Liver (tissue), 9 donors: ENCODE data around the gene ETS1. TPM values are rescaled to one million over a fixed set of nuclear protein-coding genes. Genes with fewer than 3 reads are reported as not detected.

Experiments used
- DNase-seq: peaks from one replicate; pipeline ENCODE4 v3.0.0-alpha.2; 2017; ENCODE audit warnings: low spot score
- H3K27ac ChIP-seq, 2 donors: one replicate each; pipeline ENCODE4 v1.7.0; 2013; ENCODE audit warnings: inconsistent platforms in 2 of 2, low read length in 2 of 2, control low read depth in 1 of 2, low read depth in 1 of 2, mild to moderate bottlenecking in 1 of 2
- H3K27me3 ChIP-seq, 4 donors: one replicate each; pipeline versions ENCODE4 v1.6.1 to v1.7.0; 2013; ENCODE audit warnings: low read length in 3 of 4, inconsistent platforms in 1 of 4, mild to moderate bottlenecking in 1 of 4, moderate library complexity in 1 of 4; ENCODE audit not compliant: control insufficient read depth in 4 of 4, insufficient read depth in 4 of 4
- H3K36me3 ChIP-seq, 4 donors: one replicate each; pipeline versions ENCODE4 v1.6.1 to v1.7.0; 2013; ENCODE audit warnings: low read length in 3 of 4, mild to moderate bottlenecking in 3 of 4, low read depth in 1 of 4, moderate library complexity in 1 of 4; ENCODE audit not compliant: control insufficient read depth in 4 of 4, insufficient read depth in 3 of 4
- H3K4me1 ChIP-seq, 4 donors: one replicate each; pipeline versions ENCODE4 v1.6.1 to v1.7.0; 2013; ENCODE audit warnings: low read length in 3 of 4, mild to moderate bottlenecking in 3 of 4, moderate library complexity in 1 of 4; ENCODE audit not compliant: control insufficient read depth in 4 of 4, insufficient read depth in 4 of 4
- H3K4me3 ChIP-seq, 3 donors: one replicate each; pipeline versions ENCODE4 v1.6.1 to v1.7.0; 2013; ENCODE audit warnings: low read length in 3 of 3, control low read depth in 1 of 3, low read depth in 1 of 3, mild to moderate bottlenecking in 1 of 3
- H3K9ac ChIP-seq, 2 donors: one replicate each; pipeline ENCODE4 v1.7.0; 2013; ENCODE audit warnings: low read length in 2 of 2, mild to moderate bottlenecking in 2 of 2, moderate library complexity in 2 of 2, control low read depth in 1 of 2, low read depth in 1 of 2
- H3K9me3 ChIP-seq, 4 donors: one replicate each; pipeline versions ENCODE4 v1.6.1 to v1.7.0; 2013; ENCODE audit warnings: low read length in 3 of 4; ENCODE audit not compliant: control insufficient read depth in 4 of 4
- ATF3 ChIP-seq: IDR thresholded peaks from 2 replicates; pipeline ENCODE4 v1.6.1; 2016; ENCODE audit warnings: antibody characterized with exemption
- CTCF ChIP-seq: fragments of 150-350 bp; IDR thresholded peaks from 2 replicates; pipeline ENCODE4 v1.5.1; 2017; ENCODE audit warnings: improper control_type of control experiment, low read depth, low read length; ENCODE audit not compliant: missing input control
- EGR1 ChIP-seq, 2 donors: IDR thresholded peaks; 2 replicates each; pipeline ENCODE4 v1.6.1; 2016 to 2018; ENCODE audit warnings: antibody characterized with exemption in 2 of 2, low read depth in 2 of 2
- FOXA1 ChIP-seq: IDR thresholded peaks from 2 replicates; pipeline ENCODE4 v1.6.1; 2016; ENCODE audit warnings: antibody characterized with exemption
- FOXA2 ChIP-seq: IDR thresholded peaks from 2 replicates; pipeline ENCODE4 v1.6.1; 2016; ENCODE audit warnings: antibody characterized with exemption
- GABPA ChIP-seq, 2 donors: IDR thresholded peaks in 1 of 2; conservative IDR thresholded peaks in 1 of 2; 2 replicates each; pipeline ENCODE4 v1.6.1; 2016; ENCODE audit warnings: antibody characterized with exemption in 2 of 2, mild to moderate bottlenecking in 1 of 2, moderate library complexity in 1 of 2
- HNF4A ChIP-seq, 2 donors: conservative IDR thresholded peaks; 2 replicates each; pipeline ENCODE4 v1.6.1; 2016; ENCODE audit warnings: antibody characterized with exemption in 2 of 2, mild to moderate bottlenecking in 2 of 2
- HNF4G ChIP-seq: IDR thresholded peaks from 2 replicates; pipeline ENCODE4 v1.6.1; 2016; ENCODE audit warnings: antibody characterized with exemption
- JUND ChIP-seq, 2 donors: IDR thresholded peaks; 2 replicates each; pipeline ENCODE4 v1.6.1; 2016; ENCODE audit warnings: antibody characterized with exemption in 2 of 2
- MAX ChIP-seq: IDR thresholded peaks from 2 replicates; pipeline ENCODE4 v1.6.1; 2016; ENCODE audit warnings: antibody characterized with exemption
- NR2F2 ChIP-seq: IDR thresholded peaks from 2 replicates; pipeline ENCODE4 v1.6.1; 2016; ENCODE audit warnings: antibody characterized with exemption
- RAD21 ChIP-seq, 2 donors: IDR thresholded peaks; 2 replicates each; pipeline ENCODE4 v1.6.1; 2016; ENCODE audit warnings: antibody characterized with exemption in 2 of 2, mild to moderate bottlenecking in 2 of 2
- REST ChIP-seq: IDR thresholded peaks from 2 replicates; pipeline ENCODE4 v1.6.1; 2016; ENCODE audit warnings: antibody characterized with exemption, mild to moderate bottlenecking
- RXRA ChIP-seq, 2 donors: IDR thresholded peaks; 2 replicates each; pipeline ENCODE4 v1.6.1; 2017 to 2018; ENCODE audit warnings: antibody characterized with exemption in 2 of 2, mild to moderate bottlenecking in 1 of 2
- SP1 ChIP-seq: IDR thresholded peaks from 2 replicates; pipeline ENCODE4 v1.6.1; 2018; ENCODE audit warnings: antibody characterized with exemption, mild to moderate bottlenecking
- TAF1 ChIP-seq: conservative IDR thresholded peaks from 2 replicates; pipeline ENCODE4 v1.6.1; 2016; ENCODE audit warnings: antibody characterized with exemption, mild to moderate bottlenecking
- YY1 ChIP-seq: IDR thresholded peaks from 2 replicates; pipeline ENCODE4 v1.6.1; 2016; ENCODE audit warnings: antibody characterized with exemption, mild to moderate bottlenecking
- ZBTB33 ChIP-seq: IDR thresholded peaks from 2 replicates; pipeline ENCODE4 v1.6.1; 2016; ENCODE audit warnings: antibody characterized with exemption
- WGBS: extraction: QIAGEN DNeasy Blood & Tissue Kit; methylation state at CpG from one replicate; pipeline ENCODE4 v1.1.7; 2013; 5-methylcytosine and 5-hydroxymethylcytosine counted together
- polyA plus RNA-seq, 2 donors: library from polyadenylated mRNA; stranded (reverse) in 1 of 2; unstranded in 1 of 2; fragments of 200-250 nt in 1 of 2; fragments of >200 nt in 1 of 2; fragmentation: Nextera tagmentation in 1 of 2; extraction: Ambion mirVana in 1 of 2; gene quantifications; one replicate each; pipeline versions ENCODE4 v1.2.1 to v1.2.3, GENCODE V29; 2013 to 2015
- total RNA-seq, 2 donors: library from RNA; depleted of rRNA; stranded (reverse); fragments of >200 nt; gene quantifications; one replicate each; pipeline ENCODE4 v1.2.3, GENCODE V29; 2014
- donor health status: healthy.
- donor health status: healthy.
- donor health status: healthy.
- donor health status: healthy.
- donor health status: healthy.

Gene ETS1
- total and polyA plus RNA-seq, 4 donors: 4.8 to 30.0 (median 20.3) TPM

- Histone ChIP-seq H3K9ac (no peak overlapping the region), H3K27me3 (no peaks in the 10 kb centered on the region), H3K27ac (no peak overlapping the region), H3K4me1 (no peaks in the 10 kb centered on the region), H3K9me3 (no peaks in the 10 kb centered on the region), H3K36me3 (no peaks in the 10 kb centered on the region), H3K4me3 (no peak overlapping the region)
- 75% methylated on average over 5 of the region's 5 CpGs for WGBS
- TF ChIP-seq MAX: no peak
- no peak for TF ChIP-seq NR2F2
- no peak for TF ChIP-seq FOXA2
- peak in 1 of 2 donors; percentile 6 for TF ChIP-seq RXRA (IDR thresholded peaks at IDR 0.05)
- TF ChIP-seq JUND (IDR thresholded peaks at IDR 0.05): no peak
- TF ChIP-seq RAD21 (IDR thresholded peaks at IDR 0.05): peak; percentile 4 to 9
- no peak for DNase-seq
Observed at GRCh38 chr11:128417607-128418324, 169.6 kb downstream of the ETS1 start.

- Histone ChIP-seq H3K9me3 (no peaks in the 10 kb centered on the region), H3K27ac (no peak overlapping the region), H3K9ac (no peak overlapping the region), H3K4me3 (no peak overlapping the region), H3K4me1 (no peaks in the 10 kb centered on the region), H3K27me3 (no peaks in the 10 kb centered on the region), H3K36me3 (no peaks in the 10 kb centered on the region)
- no peak for DNase-seq
- TF ChIP-seq NR2F2: no peak
- no peak for TF ChIP-seq GABPA (IDR thresholded peaks at IDR 0.05 in 1 of 2, conservative IDR thresholded peaks at IDR 0.05 in 1 of 2)
- no peak for TF ChIP-seq FOXA2
- no peak for TF ChIP-seq EGR1 (IDR thresholded peaks at IDR 0.05; ENCODE audit: low read depth in 2 of 2)
- TF ChIP-seq TAF1: no peak
- TF ChIP-seq HNF4A (conservative IDR thresholded peaks at IDR 0.05): no peak
- no peak for TF ChIP-seq FOXA1
- no peak for TF ChIP-seq ZBTB33
- TF ChIP-seq SP1: no peak
- TF ChIP-seq HNF4G: no peak
- TF ChIP-seq CTCF: no peak
- TF ChIP-seq JUND (IDR thresholded peaks at IDR 0.05): no peak
- no peak for TF ChIP-seq YY1
- TF ChIP-seq RXRA (IDR thresholded peaks at IDR 0.05): no peak
- TF ChIP-seq REST: no peak
- TF ChIP-seq RAD21 (IDR thresholded peaks at IDR 0.05): no peak
- no peak for TF ChIP-seq ATF3
- TF ChIP-seq MAX: no peak
- 75% methylated on average over 1 of the region's 1 CpG for WGBS
Observed at GRCh38 chr11:128416976-128417375, 170.4 kb downstream of the ETS1 start.
